ENCODE results near the gene MATCAP1.

MATCAP1 gene

DNA sequence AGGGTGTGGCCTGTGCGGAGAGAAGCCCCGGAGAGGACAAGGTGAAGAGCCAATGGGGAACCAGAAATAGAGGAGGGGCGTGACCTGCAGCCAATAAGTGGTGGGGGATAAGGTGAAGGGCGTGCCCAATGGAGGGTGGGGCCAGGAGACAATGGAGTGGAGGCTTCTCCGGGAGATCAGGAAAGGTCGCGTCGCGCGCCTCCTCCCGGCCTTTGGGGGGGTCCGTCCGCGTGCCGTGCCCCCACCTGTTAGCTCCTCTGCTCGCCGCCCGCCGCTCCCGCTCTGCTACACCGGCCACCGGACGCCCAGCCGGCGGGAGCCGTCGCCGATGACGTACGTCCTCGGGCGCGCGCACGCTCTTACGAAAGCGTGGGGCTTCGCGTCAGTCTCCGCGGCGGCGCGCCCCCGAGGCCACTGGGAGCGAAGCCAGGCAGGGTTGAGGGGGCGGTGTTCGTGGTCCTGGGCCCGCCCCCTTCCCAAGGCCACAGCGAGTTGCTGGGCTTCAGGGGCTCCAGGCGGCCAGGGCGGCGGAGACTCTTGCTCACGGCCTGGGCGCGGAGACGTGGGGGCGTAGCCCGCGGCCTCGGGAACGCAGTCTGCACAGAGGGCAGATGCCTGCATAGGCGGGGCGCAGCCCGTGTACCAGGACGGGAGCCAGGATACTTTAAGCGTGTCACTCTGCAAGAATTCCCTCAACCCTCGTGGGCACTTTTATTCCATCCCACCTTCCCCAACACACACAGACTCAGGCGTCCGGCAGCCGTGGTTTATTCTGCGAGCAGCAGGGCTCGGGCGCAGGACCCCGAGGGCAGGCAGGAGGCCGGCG lies at the start of gene MATCAP1:
Gene MATCAP1, minus strand, starts transcription at position 337 of the 826 bp plus-strand sequence. CDS start 3,353 bp downstream, outside the sequence.
- DNase-seq, result peak; percentile 88

DNA sequence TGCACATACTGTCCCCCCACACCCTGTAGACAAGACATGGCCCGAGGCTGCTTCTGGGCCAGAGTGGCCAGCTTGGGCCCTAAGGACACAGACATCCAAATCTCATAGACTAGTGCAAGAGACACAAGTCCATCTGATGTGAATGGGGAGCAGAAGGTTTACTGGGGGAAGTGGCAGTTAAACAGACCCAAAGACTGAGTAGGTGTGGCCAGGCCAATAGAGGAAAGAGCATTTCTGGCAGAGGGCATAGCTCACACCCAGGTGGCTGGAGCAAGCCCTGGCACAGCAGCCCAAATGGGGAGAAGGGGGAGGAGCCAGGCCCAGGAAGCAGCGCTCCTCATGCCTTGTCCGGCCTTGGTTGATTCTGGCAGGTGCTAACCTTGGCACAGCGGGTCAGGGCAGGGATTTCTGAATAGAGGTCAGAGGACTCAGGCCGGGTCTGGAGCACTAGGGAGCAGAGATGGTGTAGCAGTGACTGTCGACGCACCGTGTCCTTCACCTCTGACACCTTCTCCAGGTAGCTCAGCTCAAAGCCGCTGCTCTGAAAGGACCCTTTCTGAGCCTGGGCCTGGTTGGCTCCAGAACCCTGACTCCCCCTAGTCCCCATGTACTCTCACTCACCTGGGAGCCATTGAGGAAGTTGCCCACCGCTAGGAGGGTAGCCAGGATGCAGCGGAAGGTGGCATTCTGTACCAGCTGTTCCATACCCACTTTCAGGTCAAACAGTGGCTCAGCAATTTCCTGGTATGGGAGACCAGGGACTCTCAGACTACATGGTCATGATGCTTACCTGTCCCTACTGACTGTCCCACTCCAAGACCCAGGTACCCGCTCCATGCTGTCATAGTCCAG lies 47.3 kb upstream of the MATCAP1 start:
- no peak for DNase-seq

DNA sequence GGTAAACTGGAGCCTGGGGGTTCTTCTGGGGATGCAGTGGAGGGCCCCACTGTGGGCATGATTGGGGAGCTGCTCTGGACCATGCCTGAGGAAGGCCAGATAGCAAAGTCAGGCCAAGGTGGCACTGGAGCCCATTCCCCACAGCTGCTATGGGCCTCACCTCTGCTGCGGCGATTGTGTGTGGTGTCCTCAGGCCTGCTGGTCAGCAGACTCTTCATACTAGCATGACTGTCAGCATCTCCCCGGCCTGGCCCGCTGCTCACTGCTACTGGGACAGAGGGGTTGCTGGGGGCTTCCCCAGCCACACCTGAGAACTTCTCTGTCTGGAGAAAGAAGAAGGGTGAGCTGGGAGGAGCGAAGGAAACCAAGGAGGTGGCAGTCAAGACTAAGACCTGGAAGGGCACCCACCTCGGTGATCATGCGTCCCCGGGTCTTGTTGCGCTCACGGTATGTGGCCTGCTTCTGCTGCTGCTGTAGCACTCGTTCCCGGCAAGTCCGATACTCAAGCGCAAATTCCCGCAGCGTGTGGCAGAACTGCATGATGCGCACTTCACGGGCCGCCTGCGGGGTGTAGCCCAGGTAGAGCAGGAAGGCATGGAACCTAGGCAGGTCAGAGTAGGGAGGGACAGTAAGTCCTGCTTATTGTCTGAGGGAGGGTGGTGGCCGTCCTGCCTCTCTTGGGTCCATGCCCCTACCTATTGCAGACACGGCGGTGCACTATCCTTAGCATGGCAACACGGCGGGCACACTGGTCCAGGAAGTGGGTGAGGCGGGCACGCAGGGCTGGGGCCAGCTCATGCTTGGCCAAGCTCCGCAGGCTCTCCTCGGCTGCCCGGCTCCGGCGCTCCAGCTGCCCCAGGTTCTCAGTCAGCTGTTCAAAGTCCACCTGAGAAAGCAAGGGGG lies 46.4 kb upstream of the MATCAP1 start:
- no peak for DNase-seq

GRCh38 chr16:67228905-67229304 lies 45.1 kb upstream of the MATCAP1 start:
- no peak for DNase-seq

GRCh38 chr16:67228034-67228785 lies 44.4 kb upstream of the MATCAP1 start:
- no peak for DNase-seq

DNA sequence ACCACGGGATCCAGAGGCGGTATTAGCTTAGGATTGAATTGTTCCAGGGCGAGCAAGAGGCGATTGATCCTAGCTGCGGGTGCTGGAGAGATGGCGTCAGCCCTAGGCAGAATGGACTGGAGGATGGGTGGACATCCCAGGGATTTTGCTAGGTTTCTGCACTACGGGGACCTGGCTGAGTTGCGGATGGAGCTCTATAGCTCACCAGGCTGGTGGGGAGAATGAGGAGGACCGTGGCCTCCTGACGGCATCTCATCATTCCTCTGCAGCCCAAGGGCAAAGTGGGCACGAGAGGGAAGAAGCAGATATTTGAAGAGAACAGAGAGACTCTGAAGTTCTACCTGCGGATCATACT lies 43.8 kb upstream of the MATCAP1 start:
- no peak for DNase-seq

GRCh38 chr16:67226804-67227566 lies 43.2 kb upstream of the MATCAP1 start, which contains the start of gene TMEM208:
TSS of gene TMEM208 (plus strand) at chr16:67227130. CDS start at chr16:67227219, 89 bp downstream.
- DNase-seq, result peak; percentile 79

GRCh38 chr16:67226295-67226803 lies 42.6 kb upstream of the MATCAP1 start:
- peak; percentile 27 for DNase-seq

GRCh38 chr16:67223992-67224391 lies 40.2 kb upstream of the MATCAP1 start:
- DNase-seq, result no peak

DNA sequence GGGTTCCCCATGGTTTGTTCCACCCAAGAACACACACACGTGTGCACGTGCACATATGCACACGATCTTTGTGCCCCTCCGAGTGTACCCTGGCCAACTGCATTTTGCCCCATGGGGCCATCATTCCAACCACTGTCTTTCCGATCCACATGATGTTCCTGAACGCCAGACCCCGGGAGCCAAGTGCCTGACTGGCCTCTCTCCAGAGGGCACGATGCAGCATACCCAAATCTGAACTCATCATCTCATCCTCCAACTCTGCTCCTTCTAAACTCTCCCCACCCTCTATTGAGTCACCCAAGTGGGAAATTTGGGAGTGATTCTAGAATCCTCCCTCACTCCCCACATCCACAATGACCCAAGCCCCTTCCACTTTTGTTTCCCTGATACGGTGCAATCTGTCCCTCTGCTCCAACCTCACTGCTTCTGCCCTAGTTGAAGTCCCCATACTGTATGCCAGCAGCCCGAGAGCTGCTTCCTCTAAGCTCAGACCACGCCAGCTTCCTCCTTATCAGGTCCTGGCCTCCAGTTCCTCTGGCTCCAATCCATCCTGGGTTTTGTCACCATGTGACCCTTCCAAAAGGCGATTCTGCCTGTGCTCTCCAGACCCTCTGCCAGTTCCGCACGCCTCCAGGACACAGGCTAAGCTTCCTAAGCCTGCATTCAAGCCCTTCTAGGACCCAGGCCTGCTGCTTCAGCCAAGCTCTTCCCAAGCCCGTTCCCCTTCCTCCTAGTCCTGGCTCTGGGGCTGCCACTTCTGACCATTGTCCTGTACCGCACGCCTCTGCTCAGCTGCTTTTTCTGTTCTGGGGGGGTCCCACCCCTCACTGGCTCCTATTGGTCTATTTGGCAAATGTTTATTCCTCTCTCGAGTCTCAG lies 33.1 kb upstream of the MATCAP1 start:
- no peak for DNase-seq

DNA sequence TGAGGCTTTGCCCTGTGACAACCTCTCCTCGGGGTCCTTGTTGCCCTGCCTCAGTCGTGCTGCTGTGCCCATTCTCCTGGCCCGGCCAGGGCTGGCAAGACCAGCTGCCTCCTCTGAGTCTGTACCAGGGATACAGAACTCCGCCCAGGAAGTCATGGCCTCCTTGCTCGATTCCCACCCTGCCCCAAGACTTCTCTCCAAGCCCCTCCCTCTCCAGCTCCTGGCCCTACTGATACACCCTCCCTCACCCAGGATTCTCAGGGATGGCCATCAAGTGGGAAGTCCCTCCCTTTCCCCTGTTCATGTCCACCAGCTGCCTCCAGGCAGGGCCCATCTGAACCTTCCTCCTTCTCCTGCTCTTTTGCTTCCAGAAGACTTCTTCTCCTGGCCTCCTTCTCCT lies 31.9 kb upstream of the MATCAP1 start:
- DNase-seq, result no peak

DNA sequence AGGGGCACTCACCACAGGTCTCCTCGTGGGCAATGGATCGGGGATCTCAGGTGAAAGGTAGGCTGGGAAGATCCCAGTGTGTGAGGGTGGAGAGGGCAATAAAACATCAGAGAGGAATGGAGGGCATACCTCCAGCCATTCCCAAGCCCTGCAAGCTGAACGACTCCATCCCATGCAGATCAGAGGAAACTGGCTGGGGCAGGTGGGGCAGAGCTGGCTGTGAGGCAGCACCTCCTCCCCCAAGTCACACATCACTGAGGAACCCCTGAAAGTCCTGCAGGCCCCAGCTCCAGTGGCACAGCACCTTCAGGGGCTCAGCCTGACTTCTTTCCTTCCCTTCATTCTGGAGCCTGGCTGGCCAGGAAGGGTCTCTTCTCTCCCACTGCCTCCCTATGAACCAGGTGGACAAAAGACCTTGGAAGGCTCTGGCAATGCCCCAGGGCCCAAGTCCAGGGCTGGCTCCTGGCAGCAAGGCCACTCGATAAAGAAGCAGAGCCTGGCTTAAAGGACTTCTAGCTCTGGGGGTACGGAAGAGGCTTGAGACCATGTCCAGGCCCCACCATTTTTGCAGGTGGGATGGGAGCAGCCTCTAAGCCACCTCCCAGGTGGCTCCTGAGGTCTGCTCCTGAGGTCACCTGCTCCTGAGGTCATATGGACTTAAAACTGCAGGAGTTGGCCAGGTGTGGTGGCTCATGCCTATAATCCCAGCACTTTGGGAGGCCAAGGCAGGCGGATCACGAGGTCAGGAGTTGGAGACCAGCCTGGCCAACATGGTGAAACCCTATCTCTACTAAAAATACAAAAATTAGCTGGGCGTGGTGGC lies 29.6 kb upstream of the MATCAP1 start:
- no peak for DNase-seq

DNA sequence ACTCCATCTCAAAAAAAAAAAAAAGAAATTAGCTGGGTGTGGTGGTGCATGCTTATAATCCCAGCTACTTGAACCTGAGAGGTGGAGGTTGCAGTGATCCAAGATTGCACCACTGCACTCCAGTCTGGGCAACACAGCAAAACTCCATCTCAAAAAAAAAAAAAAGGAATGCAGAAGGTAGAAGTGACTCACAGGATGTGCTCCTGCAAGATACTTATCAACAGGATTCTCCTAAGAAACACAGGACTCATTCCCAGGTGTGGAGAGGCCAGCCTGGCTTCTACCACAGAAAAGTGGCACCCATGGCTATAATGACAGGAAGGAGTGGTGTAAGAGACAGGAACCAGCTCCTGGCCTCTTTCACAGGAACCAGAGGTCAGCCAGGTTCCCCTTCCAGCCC lies 29.0 kb upstream of the MATCAP1 start:
- DNase-seq, result no peak

GRCh38 chr16:67211674-67212073 lies 27.9 kb upstream of the MATCAP1 start:
- no peak for DNase-seq

DNA sequence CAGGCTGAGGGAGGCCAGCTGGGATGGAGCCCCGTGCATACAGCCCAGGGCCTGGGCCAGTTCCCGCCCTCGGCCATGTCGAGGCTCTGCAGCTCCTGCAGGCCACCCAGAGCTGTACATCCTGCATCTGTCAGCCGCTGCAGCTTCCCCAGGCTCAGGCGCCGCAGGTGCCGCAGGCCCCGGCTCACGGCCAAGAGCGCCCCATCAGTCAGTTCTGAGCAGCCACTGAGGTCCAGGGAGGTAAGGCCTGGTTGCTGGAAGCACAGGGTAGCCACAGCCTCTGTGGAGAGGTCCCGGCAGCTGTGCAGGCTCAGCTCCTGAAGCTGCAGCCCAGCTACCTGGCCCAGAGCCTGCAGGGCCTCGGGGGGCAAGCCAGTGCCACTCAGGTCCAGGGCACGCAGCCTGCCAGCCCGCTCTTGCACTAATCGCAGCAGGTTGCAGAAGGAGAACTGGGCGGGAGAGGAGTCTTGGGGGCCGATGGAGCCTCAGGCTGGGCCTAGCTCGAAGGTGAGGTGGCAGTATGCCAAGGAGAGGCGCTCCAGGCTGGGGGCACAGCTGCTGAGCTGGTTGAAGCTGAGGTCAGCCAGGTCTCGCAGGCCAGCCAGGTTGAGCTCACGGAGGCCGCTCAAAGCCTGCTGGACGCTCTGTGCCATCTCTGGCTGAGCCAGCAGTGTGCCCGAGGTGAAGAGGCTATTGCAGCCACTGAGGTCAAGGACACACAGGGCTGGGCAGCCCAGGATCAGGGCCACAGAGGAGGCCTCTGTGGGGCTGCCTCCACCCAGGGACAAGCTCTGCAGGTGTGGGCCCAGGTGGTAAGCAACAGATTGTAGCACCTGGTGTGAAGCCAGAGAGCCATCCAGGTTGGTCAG lies 26.5 kb upstream of the MATCAP1 start:
- peak; percentile 1 for DNase-seq

DNA sequence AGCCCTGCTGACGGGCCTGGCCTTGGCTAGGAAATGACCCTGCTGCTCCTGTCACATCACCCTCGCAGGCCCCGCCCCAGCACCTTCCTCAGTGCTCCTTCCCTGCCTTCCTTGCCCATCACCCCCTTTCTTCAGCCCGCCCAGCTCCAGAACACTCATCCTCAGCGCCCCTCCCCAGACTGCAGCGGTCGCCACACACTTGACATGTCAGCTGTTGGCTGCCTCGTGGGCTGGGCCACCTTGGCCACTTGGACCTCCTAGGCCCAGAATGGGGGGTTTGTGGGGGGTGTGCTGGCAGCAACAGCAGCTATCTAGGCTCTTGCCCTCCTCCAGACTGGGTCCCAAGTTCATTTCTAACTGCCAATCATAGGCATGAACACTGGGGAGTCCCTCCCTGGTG lies 25.8 kb upstream of the MATCAP1 start:
- DNase-seq, result no peak

DNA sequence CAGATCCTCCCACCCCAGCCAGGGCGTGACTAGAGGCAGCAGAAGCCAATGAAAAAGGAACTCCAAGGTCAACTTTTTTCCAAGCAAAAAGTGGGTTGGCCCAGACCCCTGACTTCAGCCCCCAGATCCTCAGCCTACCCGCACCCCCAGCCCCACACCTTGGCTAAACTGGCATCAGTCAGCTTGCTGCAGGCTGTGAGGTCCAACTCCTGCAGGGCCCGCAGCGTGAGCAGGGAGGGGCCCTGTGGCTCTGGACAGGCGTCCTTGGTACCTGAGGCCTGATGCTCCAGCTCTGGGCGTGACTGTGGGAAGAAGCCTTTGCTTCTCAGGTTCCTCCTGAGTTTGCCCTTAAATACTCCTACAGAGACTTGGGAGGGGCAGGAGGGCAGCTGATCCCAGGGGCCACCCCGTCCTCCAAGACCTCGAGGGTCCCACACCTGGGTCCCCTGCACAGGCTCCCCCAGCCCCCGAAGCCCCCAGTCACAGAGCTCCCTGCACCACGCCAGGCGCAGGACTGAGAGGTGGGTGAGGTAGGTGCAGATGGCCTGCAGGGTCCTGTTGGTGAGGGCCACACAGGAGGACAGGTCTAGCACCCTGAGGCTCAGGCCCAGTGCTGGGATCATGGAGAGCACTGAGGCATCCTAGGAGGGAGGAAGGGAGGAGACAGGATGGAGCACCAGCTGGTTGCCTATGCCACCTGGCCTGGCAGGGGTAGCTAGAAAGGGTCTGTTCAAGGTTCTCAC lies 24.6 kb upstream of the MATCAP1 start:
- no peak for DNase-seq
